NCI-H2227 (cell line): ENCODE results near the gene NEDD4L.
A peak's percentile ranks its signal among the peaks of the same experiment; 100 is the strongest.

Experiments used
- DNase-seq: peaks from one replicate; lab custom pipeline; 2025; ENCODE audit not compliant: unreplicated experiment; lab: John Stamatoyannopoulos, UW

The NEDD4L gene

GRCh38 chr18:58438161-58438957 lies 394.3 kb downstream of the NEDD4L start:
- DNase-seq, result no peak

GRCh38 chr18:58438958-58439300 lies 394.9 kb downstream of the NEDD4L start:
- DNase-seq, result no peak

GRCh38 chr18:58443671-58444070 lies 399.6 kb downstream of the NEDD4L start:
- DNase-seq, result no peak

GRCh38 chr18:58446391-58447060 lies 402.5 kb downstream of the NEDD4L start:
- no peak for DNase-seq

GRCh38 chr18:58447402-58448095 lies 403.5 kb downstream of the NEDD4L start:
- peak; percentile 60 for DNase-seq

DNA sequence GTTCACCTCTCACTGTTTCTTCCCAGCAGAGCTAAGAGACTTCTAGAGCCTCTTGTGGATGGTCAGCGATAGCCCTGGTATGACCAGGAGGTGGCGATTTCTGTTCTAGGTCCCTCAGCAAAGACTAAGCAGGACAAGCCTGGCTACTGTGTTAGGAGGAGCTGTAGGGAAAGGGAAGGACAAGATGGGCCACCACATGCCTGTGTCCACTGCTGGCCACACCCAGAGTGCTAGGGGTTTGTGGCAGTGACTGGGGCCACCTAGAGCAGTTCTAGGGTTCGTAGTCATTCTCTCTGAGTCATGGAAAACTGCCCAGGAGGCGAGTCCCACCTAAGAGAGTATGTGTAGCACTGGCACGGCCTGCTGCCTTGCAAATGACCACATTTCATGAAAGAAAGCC lies 405.4 kb downstream of the NEDD4L start:
- no peak for DNase-seq
